ENCODE data around the gene FSIP2.
"Not testable (repeated sequence)": the region's sequence is repeated elsewhere in the genome, so short reads cannot be mapped to it uniquely, and the experiment has no call there.

FSIP2 gene

GRCh38 chr2:185859506-185859905 is 120.9 kb downstream of the FSIP2 start:
- no peak for DNase-seq (ENCODE audit: low spot score)
- in situ Hi-C loops (cut with MboI; ENCODE audit: low pct_unique_long_range_greater_than_20kb, low sequenced_read_pairs, unreplicated experiment), result no loop called here
- no peak for TF ChIP-seq CTCF (IDR thresholded peaks at IDR 0.05; ENCODE audit: extremely low read depth, insufficient read depth, missing control alignments)

- TF ChIP-seq CTCF (IDR thresholded peaks at IDR 0.05; ENCODE audit: extremely low read depth, insufficient read depth, missing control alignments), result no peak
- in situ Hi-C loops (cut with MboI; ENCODE audit: low pct_unique_long_range_greater_than_20kb, low sequenced_read_pairs, unreplicated experiment), result no loop called here
These were observed 121.7 kb downstream of the FSIP2 start for GRCh38 chr2:185860321-185860720.

GRCh38 chr2:185862657-185863398 is 124.2 kb downstream of the FSIP2 start:
- DNase-seq (ENCODE audit: low spot score), result no peak

More at GRCh38 chr2:185860321-185860720, 121.7 kb downstream of the FSIP2 start:
- no peak for DNase-seq (ENCODE audit: low spot score)

GRCh38 chr2:185864468-185865260 is 126.1 kb downstream of the FSIP2 start:
- in situ Hi-C loops (cut with MboI; ENCODE audit: low pct_unique_long_range_greater_than_20kb, low sequenced_read_pairs, unreplicated experiment); DNase-seq (ENCODE audit: low spot score): not testable (repeated sequence)

More at GRCh38 chr2:185862657-185863398, 124.2 kb downstream of the FSIP2 start:
- in situ Hi-C loops (cut with MboI; ENCODE audit: low pct_unique_long_range_greater_than_20kb, low sequenced_read_pairs, unreplicated experiment), result no loop called here
- TF ChIP-seq CTCF (IDR thresholded peaks at IDR 0.05; ENCODE audit: extremely low read depth, insufficient read depth, missing control alignments), result no peak

GRCh38 chr2:185875136-185875931 is 136.7 kb downstream of the FSIP2 start:
- TF ChIP-seq CTCF (IDR thresholded peaks at IDR 0.05; ENCODE audit: extremely low read depth, insufficient read depth, missing control alignments), result no peak
- in situ Hi-C loops (cut with MboI; ENCODE audit: low pct_unique_long_range_greater_than_20kb, low sequenced_read_pairs, unreplicated experiment), result no loop called here

GRCh38 chr2:185876234-185876633 is 137.6 kb downstream of the FSIP2 start:
- in situ Hi-C loops (cut with MboI; ENCODE audit: low pct_unique_long_range_greater_than_20kb, low sequenced_read_pairs, unreplicated experiment), result no loop called here
- no peak for DNase-seq (ENCODE audit: low spot score)
- TF ChIP-seq CTCF (IDR thresholded peaks at IDR 0.05; ENCODE audit: extremely low read depth, insufficient read depth, missing control alignments), result no peak

More at GRCh38 chr2:185875136-185875931, 136.7 kb downstream of the FSIP2 start:
- DNase-seq (ENCODE audit: low spot score), result no peak
